ENCODE results near the gene ADGRG7.

DNA sequence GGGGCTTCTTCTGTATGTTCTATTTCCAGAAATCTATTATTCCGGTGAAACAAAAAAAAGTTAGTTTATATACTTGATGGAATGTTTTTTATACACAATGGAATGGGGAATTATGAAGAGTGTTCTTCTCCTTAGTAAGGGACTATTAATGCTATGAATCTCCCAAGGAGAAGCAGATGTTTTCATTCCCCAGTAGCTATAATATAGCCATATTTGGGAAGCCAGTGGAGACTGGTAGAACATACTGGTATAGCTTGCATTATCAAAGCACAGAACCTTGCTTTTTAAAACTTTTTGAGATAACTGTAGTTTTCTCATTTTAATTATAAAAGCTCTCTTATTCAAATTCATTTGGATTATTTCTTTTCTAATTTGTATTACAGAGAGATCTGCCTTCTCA lies 38.3 kb downstream of the ADGRG7 start:
- TF ChIP-seq CTCF (IDR thresholded peaks at IDR 0.05 in 4 of 5, conservative IDR thresholded peaks at IDR 0.05 in 1 of 5) (no peak), POLR2A (IDR thresholded peaks at IDR 0.05) (no peak)

Measured in gastrocnemius medialis (tissue), 4 donors.